Mucosa of gallbladder (tissue), 1 donor: Measurements from ENCODE around the gene NTNG1. TPM values are rescaled to one million over a fixed set of nuclear protein-coding genes. Genes with fewer than 3 reads are reported as not detected.

Experiments used
- DNase-seq: peaks from one replicate; pipeline ENCODE4 v3.0.0-alpha.2; 2020; ENCODE audit warnings: low spot score
- total RNA-seq: library from RNA; stranded (reverse); gene quantifications from one replicate; pipeline ENCODE4 v1.2.1, GENCODE V29; 2021
- donor health status: DM: no; HTN: no; CAD: no.

Gene NTNG1
- total RNA-seq, 1 donor from 2014 or later: 1.6 TPM

DNA sequence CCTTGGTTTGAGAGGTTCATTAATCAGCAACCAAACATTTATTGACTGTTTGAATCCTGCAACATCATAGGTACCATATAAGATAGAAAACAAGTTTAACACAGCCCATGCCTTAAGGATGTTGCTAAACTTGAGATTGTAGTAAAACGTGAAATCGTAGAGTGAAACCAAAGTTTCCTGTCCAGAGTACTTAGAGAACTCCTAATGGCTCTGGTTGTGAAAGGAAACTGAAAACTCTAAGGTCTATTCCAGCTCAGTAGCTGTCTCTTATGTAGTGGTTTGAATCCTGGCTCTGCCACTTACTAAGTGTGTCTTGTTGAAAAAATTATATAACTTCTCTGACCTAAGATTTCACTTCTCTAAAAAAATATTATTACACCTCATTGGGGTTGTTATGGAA is 310.9 kb downstream of the NTNG1 start:
- DNase-seq: no peak

DNA sequence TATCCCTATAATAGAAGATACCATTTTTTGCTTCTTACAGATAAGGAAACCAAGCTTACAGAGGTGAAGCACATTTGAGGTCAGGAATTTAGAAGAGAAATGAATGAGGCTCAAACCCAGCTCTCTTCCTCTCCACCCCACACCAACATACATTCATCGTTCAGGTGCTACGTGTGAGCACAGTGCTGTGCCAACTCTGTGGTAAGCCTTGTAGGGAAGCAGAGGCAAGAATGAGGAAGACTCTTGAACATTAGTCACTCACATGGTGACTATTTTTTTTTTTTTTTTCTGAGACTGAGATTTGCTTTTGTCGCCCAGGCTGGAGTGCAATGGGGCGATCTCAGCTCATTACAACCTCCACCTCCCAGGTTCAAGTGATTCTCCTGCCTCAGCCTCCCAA is 314.0 kb downstream of the NTNG1 start:
- DNase-seq: no peak

DNA sequence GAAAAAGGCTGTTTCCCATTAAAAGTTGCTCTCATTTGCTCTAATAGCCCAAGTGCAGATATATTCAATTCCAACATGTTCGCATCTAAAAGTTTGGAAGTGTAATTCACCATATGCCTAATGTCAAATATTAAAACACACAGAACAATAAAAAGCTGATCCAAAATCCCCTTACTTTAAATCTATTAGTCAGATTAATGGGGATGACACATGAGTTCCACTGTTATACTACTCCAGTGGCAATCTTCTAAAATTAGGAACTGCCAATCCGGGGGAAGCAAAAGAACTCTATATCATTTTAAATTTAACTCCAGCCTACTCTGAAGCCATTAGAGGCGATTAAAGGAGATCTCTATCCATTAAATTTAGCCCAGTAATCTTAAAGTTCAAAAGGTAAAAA is 317.1 kb downstream of the NTNG1 start:
- no peak for DNase-seq

DNA sequence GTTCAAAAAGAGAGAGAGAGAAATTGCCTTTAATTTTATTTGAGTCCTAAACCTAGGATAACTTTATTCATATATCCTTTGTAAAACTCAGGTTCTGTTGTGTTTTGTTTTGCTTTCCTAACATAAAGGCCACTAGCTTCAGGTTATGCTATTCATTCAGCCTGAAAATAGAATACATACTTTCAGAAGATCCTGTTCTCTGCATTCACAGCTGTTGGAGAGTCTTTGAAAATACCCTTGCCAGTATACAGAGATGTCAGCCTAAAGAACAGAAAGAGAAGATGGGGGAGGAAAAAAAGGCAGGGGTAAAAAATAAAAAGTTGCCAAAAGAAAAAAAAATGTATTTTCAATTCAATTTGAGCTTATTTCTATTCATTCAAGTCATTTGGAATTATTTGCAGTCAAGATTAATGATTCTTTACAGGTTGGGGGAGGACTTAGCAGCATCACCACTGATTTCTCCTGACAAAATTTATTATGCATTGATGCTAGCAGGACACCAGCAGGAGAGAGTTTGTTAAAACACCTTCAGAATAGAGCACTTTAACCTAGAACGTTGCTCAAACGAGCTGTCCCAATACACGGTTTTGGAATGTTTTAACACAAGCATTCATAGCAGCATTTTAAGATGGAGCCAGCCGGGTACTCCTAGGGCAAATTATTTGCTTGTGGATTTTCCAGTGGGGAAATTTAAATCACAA is 318.5 kb downstream of the NTNG1 start:
- no peak for DNase-seq

DNA sequence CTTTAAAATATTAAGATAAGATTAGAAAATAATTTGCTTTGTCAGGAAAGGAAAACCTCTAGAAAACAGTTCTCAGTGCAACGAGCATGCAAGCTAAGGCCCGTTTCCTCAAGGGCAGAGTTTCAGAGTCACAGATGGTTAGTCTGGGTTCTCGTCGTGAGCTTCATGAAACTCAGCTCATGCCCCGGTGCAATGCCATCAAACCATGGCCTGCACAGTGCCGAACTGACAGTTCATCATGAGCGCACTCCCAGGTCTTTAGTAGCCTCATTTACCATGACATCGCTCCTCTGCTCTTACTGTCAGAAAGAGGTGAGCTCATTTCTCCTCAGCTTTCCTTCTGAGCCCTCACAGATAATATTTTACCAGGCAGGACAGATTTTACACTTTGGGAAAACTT is 319.2 kb downstream of the NTNG1 start:
- DNase-seq: no peak

DNA sequence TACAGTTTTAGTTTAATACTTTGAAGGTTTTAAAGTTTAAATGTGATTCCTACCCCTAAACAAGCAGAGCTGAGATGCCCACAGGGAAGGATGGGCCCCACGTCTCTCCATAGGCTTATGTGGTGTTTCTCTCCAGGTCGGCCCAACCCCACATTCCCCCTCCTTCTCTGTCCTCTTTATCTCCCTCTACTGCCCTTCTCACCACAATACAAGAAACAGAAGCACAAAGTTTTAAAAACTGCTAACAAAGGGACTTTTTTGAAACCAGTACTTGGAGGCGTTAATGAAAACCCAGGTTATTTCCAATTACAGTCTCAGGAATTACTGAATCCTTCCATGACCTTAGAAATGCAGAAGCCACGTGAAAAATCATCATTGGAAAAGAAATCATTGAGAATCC is 324.0 kb downstream of the NTNG1 start:
- DNase-seq: no peak

DNA sequence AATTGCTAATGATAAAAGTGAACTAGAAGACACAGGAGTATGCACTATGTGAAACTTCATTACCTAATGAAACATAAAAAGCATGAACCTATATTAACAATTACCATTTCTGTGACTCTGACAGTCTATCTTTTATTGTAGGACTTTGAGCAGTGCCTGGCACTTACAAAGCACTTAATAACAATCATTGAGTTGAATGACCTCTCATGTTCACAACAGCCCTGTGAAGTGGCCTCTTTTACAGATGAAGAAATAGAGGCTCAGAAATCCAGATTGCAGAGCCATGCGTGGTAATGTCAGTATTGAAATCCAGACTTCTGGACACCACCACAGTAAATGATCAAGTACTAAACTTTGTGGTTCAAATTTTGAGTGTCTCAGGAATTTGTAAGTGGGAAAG is 326.4 kb downstream of the NTNG1 start:
- no peak for DNase-seq

DNA sequence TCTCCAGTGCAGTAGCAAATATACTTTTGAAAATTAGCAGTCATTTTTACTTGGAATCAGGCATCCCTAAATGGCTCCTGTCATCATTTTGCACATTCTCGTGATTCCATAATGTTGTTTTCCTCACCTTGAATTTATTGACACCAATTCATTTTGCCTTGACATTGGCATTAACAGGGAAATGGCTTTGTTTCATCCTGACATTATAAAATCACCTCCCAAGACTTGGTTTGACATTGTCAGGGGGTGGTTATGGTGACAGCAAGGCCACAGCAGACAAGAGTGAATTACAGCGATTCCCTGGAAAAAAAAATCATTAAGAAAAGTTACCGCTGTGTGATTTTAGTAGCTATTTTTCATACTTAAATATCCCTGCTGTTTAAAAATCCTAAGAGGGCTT is 327.0 kb downstream of the NTNG1 start:
- no peak for DNase-seq

DNA sequence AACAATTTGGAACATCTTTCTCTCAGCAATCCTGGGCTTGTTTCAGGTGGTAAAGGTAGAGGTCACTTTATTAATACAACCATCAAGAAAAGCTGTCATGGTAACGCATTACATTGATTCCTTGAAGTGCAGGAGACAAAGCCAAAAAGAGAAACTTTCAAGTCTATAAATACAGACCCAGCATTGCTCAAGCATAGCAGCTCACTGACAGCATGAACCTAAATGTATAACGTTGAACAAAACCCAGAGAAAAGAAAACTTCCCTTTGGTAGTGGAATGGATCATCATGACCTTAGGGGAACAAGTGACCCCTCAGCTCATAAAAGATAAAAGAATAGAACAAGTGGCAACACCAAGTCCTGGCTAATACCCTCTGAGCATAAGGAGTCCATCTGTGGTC is 332.2 kb downstream of the NTNG1 start:
- no peak for DNase-seq

DNA sequence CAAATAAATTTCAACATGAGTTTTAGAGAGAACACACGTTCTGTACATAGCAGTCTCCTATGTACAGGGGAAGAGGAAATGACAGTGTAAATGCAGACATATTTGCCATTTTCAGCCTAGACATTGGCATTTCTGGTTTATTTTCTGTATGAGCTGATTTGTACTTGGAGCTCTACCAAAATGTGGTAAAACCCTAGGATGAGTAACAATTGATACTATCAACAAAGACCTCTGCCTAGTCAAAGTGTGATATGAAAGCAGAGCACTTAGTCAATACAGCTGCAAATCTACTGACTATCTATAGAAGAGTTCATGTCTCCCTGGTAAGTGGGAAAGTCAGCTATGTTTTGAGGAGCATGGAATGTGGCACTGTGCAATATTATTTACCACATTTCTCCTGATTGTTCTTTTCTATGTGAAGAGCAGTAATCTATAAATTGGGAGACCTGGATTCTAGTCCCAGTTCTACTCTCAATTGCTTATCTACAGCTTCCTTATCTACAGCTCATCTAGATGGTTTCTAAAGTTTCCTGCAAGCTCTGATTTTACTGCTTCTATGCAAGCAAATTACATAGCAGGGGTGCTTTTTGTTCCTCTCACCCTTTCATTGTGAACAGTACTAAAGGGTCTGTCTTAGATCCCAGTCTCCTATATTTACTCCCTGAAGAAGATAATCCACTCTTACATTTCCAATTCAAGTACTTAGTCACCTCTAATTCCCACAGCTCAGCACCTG is 334.2 kb downstream of the NTNG1 start:
- DNase-seq: no peak

DNA sequence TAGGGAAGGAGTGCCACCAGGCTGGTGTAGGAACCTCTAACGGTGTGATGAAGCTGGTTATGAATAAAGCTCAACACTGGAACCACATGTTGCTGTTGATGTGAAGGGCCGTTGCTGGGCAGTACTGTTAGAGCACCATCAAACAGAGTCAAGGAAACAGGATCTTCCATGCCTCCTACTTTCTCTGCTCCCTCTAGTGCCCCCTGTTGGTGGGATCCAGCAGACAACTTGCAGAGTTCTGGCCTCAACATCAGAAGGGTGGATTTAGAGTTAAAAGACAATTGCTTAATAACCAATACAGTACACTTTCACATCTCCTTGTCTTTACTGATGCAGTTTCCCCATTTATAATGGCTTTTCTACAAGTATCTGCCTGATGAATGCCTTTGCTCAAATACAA is 336.4 kb downstream of the NTNG1 start:
- DNase-seq: no peak

DNA sequence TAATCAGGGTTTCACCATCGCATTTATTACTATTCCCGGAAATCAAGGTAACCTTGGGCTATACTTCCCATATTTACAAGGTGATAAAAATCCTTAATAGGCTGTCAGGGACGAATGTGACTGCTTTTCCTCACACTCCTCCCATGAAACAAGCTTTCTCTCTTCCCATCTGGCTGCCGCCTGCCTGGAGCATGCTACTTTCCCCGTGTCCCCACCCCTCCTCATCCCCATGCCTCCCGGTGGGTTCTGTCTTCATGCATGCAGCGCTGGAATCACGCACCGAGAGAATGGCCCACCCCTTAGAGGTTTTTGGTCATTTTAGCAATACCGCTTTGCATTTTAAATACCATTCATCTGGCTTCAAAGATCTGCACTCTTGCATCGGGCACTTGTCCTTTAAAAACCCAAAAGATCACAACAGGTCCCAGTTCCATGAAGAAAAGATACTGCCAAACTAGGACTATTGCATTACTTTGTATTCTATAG is 339.1 kb downstream of the NTNG1 start:
- no peak for DNase-seq

DNA sequence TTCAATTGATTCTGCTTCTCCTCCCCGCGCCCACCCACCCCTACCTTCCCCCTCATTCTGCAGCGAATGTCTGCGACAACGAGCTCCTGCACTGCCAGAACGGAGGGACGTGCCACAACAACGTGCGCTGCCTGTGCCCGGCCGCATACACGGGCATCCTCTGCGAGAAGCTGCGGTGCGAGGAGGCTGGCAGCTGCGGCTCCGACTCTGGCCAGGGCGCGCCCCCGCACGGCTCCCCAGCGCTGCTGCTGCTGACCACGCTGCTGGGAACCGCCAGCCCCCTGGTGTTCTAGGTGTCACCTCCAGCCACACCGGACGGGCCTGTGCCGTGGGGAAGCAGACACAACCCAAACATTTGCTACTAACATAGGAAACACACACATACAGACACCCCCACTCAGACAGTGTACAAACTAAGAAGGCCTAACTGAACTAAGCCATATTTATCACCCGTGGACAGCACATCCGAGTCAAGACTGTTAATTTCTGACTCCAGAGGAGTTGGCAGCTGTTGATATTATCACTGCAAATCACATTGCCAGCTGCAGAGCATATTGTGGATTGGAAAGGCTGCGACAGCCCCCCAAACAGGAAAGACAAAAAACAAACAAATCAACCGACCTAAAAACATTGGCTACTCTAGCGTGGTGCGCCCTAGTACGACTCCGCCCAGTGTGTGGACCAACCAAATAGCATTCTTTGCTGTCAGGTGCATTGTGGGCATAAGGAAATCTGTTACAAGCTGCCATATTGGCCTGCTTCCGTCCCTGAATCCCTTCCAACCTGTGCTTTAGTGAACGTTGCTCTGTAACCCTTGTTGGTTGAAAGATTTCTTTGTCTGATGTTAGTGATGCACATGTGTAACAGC is 339.9 kb downstream of the NTNG1 start:
- no peak for DNase-seq

DNA sequence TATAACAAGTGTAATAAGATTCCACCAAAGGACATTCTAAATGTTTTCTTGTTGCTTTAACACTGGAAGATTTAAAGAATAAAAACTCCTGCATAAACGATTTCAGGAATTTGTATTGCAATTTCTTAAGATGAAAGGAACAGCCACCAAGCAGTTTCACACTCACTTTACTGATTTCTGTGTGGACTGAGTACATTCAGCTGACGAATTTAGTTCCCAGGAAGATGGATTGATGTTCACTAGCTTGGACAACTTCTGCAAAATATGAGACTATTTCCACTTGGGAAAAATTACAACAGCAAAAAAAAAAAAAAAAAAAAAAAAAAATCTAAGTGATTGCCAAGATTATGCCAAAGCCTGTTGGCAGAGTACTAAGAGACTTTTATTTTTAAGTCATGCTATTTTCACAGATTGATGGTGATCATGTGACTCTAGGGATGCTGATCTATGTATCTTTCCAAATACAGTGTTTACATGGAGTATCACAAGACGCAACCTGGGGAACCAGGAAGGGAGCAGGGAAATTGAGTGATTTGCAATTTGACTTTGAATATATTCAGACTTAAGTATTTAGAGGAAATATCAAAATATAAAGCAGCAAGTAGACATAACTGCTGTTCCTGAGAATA is 341.0 kb downstream of the NTNG1 start:
- no peak for DNase-seq

DNA sequence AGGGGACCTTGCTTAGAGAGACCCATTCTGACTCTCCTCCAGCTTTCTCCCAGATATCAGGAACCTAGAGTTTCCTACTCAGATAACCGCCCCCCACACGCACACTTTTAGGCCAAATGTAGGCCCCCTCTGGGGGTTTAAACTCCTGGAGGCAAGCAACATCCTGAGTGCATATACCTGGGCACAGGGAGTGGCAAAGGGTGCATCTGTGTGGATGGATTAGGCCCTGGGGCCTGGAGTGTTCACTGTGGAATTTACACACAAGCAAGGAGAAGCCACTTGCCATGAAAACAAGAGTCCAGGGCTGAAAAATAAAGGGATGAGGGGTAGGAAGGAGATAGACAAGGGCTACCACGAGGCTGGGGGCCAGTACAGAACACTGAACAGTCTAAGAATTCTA is 343.1 kb downstream of the NTNG1 start:
- DNase-seq: no peak

DNA sequence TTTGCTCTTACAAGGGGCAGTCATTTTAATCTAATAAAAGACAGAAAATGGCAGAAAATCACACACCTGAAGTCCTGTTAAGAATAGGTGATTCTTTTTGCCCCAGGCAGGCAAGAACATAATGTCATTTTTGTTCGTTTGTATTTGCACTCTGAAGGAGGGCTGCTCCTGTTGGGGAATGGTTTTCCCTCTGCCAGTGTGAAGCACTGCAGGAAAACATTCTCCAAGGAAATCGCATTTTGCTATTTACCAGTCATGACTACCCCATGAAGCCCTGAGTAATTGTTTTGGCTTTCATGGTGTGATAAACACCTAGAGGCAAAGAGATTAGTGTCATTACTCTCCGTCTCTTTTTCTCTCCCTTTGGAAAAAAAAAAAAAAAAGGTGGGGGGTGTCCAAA is 345.5 kb downstream of the NTNG1 start:
- DNase-seq: no peak

DNA sequence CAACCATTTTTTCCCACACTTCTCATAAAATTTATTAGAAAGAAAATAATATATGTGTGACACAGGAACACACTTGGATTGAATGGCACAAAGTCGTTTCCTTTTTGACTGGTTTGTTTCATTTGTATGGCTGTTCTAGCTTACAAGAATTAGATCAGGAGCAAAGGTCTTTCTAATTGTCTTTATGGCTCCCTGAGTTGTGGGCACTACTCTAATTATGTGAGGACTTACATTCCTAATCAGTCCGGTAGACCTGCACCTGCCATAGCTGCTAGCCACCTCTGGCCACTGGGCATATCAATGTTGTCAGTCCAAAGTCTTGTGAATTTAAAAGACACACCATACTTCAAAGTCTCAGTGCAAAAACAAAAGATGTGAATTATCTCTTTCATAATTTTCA is 346.7 kb downstream of the NTNG1 start:
- no peak for DNase-seq

DNA sequence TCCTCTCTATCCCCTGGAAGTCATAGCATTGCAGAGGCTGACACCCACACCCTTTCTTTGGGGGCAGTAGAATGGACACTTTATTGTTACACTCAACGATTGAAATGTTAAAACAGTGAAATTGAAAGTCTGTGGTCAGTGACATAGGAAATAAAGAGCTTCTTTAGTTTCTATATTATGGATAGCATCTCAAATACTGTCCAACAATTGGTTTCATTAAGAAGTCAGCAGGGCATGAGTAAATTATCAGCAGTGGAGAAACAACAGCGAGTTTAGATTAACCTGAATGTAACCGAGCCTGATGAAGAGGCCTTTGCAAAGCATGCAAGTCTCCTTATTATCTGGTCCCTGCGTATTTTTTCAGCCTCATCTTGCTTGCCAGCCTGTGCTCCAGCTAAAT is 350.7 kb downstream of the NTNG1 start:
- DNase-seq: no peak

DNA sequence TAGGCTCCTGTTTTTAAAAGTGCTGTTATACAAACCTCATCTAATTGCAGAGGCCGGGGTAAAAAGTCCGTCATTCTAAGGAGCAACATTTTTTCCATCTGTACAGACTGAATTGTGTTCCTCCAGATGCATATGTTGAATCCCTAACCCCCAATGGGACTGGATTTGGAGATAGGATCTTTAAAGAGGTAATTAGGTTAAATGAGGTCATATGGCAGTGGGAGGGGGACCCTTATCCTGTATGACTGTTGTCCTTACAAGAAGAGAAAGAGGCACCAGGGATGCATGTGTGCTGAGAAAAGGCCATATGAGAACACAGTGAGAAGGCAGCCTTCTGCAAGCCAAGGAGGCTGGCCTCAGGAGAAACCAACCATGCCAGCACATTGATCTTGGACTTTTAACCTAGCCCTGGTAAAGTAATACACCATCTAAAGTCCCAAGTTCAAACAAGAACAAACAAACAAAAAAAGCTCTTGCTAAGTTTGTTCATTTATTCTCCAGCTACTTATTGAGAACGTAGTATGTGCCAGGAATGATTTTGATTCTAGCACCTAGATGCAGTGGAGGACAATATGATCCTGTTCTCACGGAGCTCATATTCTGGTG is 352.4 kb downstream of the NTNG1 start:
- no peak for DNase-seq

DNA sequence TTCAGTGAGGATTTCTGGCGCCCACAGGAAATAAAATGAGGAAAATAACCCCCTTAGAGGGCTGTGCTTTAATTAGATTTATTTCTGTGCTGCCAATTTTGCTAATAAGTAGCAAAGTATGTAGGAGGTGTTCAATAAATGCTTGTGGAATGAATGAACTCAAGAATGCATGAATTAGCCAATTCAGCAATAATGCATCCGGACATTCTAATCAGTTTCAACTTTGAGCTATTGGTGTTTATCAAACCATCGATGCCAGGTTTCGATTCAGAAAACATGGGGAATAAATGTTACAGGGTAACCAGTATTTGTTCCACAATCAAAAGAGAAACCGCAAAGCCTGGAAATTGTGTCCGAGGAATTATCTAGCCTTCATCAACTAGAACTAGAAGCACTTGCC is 353.2 kb downstream of the NTNG1 start:
- no peak for DNase-seq

DNA sequence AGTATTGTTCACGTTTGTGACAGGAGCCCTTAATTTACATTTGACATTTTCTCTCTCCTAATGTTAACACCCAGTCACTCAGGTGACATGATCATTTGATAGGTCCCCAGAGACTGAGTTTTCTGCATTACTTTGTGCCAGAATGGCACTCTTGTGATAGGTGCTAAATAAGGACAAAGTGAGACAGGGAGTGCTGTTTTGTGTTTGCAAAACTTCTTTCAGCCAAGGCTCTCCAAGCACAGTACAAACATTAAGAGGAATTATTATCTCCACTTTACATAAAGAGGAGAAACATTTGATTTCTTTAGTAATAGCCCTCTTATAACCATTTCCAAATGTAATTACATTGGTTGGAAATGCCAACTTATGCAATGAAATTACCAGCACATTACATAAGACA is 355.2 kb downstream of the NTNG1 start:
- DNase-seq: no peak
